ENCODE measurements around the gene ADGRB3. TPM values are rescaled to one million over a fixed set of nuclear protein-coding genes. Genes with fewer than 3 reads are reported as not detected.

Gene ADGRB3
- total RNA-seq, 1 experiment from 2014 or later: 3.2 TPM

DNA sequence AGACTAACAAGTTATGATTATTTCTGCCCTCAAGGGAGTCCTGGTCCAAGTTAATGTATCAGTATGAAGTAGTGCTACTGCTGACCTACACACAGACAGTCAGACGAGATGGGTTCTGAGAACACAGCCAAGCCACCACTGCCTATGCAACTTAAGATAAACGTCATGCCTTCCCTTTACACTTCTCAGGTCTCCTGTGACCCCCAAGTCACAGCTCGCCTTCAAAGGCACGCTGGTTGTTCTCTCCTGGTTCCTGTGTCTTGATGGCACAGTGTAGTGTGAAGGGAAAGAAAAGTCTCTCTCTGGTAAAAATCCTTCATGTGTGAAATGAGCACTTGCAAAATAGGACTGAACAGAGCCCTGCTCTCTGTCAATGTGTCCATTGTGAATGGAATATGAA, 377.8 kb downstream of the ADGRB3 start:
- no peak for DNase-seq (ENCODE audit: extremely low read depth, low read depth)

DNA sequence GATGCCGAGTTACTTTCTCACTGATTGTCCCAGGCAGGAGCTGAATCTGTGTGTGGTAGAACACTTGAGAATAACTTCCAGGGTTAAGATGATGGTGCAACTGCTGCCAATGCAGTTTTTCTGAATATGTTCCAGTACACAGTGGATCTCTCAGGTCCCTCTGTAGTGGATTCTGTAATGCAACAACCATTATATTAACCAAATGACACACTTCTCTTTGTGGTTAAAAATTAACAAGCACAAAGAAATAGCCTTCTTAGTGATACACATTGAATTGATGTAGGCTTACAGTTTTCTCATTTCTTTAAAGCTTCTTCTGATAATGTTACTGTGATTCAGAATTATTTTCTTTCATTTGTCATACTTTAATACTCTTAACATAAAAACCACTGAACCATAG, 383.8 kb downstream of the ADGRB3 start:
- DNase-seq (ENCODE audit: extremely low read depth, low read depth): no peak

DNA sequence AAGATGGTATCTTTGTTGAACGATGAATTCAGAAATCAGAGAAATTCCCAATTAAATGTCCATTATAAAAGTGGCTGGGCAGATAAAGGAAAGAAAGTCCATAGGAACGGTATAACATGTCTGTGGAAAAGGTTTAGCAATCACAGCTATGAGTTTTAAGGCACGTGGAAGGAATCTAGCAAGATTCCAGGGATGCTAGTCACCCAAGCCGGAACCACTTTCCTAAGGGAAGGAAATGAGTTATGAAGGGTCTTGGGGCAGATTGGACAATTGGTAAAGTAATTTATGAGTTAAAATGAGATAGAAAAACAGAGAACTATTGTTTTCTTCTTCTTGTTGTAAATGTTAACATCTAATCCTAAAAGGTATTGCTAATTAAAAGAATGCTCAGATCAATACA, 384.8 kb downstream of the ADGRB3 start:
- peak; percentile 47 for DNase-seq (ENCODE audit: extremely low read depth, low read depth)

DNA sequence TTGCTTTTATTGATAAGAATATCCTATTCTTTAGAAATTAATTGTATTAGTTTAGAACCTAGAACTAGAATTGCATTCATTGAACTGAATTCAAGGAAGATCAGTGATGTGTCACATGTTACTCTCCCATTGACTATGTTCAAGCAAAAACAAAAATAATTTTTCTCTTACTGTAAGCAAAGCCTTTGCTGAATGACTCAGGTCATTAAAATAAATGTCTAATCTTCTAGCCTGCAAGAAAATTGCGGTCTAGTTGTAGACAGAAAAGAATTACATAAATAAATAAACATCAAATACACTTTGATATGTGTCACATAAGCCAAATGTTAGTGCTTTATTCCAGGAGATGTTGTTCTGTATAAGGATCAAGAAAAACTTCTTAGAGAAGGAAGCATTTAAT, 387.9 kb downstream of the ADGRB3 start:
- DNase-seq (ENCODE audit: extremely low read depth, low read depth): peak; percentile 29

DNA sequence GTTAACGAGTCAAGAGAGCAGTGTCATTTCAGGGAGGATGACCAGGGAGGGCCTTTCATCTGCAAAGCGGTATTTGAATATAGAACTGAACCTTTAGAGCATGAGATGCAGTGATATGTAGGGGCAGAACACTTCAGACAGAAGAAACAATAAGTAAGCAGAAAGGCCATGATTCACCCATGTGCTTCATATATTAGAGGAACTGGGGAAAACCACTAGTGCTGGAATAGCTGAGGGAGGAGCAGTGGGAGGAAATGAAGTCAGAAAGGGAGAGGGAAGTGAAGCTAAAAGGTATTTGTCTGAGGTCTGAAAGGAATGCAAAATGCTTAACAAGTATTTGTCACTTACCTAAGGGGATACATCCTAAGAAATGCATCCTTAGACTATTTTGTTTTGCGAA, 391.2 kb downstream of the ADGRB3 start:
- DNase-seq (ENCODE audit: extremely low read depth, low read depth): no peak

DNA sequence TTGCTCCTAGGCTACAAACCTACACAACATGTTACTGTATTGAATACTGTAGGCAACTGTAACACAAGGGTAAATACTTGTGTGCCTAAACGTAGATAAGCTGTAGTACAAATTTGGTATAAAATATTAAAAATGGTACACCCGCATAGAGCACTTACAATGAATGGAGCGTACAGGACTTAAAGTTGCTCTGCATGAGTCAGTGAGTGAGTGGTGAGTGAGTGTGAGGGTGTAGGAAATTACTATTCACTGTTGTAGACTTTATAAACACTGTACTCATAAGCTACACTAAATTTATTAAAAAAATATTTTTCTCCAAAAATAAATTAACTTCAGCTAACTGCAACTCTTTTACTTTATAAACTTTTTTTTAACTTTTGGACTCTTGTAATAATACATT, 391.6 kb downstream of the ADGRB3 start:
- DNase-seq (ENCODE audit: extremely low read depth, low read depth): no peak

DNA sequence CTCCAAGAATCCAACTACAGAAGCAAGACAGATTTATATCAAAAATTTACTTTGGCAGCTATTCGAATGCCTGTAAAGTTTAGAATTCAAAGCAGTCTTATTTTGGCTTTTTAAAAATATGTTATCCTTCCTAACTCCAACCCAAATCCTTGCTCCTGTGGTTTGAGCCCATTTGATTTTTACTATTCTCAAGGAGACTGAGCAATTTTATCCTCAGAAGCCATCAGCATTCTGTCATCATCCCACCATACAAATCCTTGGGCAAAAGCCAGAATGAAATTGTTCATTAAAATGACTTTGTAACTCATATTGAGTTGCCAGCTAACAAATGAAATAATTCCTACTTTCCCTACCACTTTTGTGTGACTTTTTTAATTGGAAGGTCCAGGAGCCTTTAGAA, 392.8 kb downstream of the ADGRB3 start:
- DNase-seq (ENCODE audit: extremely low read depth, low read depth): no peak

DNA sequence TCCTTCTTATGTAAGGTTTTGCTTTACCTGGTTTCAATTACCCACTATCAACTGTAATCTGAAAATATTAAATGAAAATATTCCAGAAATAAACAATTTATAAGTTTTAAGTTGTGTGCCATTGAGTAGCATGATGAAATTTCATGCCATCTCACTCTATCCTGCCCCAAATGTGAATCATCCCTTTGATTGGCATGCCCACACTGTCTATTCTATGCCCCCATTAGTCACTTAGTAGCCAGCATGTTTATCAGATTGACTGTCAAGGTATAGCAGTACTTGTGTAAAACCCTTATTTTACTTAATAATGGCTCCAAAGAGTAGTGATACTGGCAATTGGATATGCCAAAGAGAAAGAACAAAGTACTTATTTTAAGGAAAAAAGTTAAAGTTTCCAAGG, 403.8 kb downstream of the ADGRB3 start:
- peak; percentile 61 for DNase-seq (ENCODE audit: extremely low read depth, low read depth)

DNA sequence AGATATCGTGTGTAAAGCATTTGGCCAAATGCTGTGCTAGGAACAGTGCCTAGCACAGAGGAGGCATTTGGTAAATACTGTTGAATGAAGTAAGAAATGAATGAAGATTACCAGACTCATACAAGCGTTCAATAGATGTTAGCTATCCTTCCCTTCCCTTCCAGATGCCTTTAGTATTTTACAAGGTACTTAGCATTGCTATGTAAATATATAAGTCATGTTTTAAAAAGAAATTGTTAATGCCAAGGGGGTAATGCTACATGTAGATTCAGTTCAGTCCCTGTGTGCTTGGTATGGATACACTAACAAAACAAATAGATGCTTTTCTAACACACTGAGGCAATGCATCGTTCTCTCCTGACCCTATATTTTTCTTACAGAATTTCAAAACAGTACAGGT, 407.2 kb downstream of the ADGRB3 start:
- DNase-seq (ENCODE audit: extremely low read depth, low read depth): no peak

DNA sequence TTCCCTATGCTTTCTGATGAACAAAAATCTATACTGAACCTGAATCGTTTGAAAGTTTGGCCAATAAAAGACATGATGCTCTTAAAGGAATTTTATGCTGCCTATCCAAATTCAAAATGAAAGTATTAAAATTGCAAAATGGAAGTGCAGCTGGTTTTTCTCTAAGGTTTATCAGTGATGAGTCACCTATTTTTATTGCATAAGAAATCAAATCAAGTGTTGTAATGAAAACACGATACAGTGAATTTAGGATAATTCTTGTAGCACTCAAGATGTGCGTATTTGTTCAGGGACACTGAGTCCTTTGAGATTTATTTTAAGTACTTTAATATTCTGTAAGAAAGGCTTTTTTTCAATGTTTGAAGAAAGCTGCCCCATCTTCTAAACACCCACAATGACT, 409.5 kb downstream of the ADGRB3 start:
- no peak for DNase-seq (ENCODE audit: extremely low read depth, low read depth)

DNA sequence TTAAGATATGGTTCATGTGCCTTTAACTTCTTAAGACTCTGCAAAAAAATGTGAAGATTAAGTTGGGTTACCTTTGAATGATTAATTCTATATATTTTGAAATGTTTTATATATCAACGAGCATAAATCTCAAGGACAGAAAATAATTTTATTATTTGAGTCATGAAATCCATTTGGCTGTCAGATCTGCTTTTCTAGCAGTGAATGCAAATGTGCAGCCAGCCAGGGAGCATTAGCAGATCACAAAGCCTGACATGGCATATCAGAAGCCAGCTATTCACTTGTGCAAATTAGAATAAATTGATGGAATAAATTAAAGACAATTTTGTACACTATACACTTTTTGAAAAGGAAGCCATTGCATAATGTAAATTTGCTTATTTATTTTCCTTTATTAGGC, 424.3 kb downstream of the ADGRB3 start:
- DNase-seq (ENCODE audit: extremely low read depth, low read depth): no peak

DNA sequence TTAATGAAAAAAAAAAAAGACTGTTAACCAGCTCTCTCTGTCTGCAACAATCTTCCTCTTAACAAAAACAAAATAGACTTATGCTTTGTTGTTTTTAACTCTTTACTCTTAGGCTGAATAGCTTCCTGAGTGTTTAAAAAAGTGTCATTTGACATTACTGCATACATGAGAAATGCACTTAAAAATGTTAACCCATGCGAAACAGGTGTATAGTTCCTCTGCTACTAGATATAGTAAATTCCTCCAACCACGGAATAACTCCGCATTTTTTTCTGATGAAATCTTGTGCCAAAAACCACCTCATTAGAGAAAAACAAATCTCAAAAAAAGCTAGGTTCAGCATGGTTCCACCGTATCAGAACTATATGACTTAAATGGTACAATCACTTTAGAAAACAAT, 426.0 kb downstream of the ADGRB3 start:
- no peak for DNase-seq (ENCODE audit: extremely low read depth, low read depth)

DNA sequence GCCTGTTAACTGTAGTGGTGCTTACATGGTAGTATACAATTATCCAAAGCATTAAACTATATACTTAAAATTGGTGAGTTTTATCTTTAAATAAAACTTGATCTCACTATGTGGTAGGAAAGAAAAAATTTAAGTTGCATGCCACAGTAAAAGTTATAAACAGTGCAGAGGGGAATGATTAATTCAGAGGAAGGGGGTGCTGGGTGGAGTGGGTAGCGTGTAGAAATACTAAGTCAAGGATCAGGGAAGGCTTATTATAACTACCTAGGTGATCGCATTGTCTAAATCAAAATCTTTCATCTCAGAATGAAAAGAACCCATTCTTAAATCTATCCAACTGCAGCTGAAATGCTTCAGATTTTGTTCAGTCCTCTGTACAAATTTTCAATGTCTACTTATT, 428.3 kb downstream of the ADGRB3 start:
- no peak for DNase-seq (ENCODE audit: extremely low read depth, low read depth)

DNA sequence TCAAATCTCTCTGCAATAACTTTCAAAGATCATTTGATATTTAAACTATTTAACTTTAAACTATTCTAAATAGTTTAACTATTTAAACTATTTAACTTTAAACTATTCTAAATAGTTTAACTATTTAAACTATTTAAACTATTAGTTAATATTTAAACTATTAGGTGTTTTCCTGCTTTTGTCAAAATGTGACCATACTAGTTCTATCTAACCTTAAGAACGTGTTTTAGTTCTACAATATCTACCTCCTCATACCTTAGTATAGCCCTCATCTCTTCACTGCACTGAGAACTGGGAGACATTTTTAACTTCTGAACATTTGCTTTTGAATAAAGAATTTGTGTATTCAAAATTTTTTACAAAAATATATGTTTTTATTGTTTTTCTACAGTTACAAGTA, 429.1 kb downstream of the ADGRB3 start:
- DNase-seq (ENCODE audit: extremely low read depth, low read depth): no peak

DNA sequence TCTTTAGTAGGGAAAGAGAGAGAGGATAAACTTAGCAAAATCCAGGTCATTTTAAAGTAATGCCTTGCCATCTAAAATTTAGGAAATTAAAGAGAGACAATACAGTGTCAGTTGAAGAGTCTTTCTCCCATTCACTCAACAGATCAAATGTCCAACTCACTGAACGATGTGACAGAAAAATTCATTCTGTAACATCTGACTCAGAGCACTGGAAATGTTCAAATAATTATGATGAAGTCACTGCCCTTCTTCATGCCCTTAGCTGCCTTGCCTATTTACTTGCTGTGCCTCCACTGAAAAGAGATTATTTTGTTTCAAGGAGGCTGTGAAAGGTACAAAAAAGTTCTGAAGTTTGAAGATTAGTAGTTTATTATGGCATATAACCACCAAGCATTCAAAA, 434.8 kb downstream of the ADGRB3 start:
- no peak for DNase-seq (ENCODE audit: extremely low read depth, low read depth)

DNA sequence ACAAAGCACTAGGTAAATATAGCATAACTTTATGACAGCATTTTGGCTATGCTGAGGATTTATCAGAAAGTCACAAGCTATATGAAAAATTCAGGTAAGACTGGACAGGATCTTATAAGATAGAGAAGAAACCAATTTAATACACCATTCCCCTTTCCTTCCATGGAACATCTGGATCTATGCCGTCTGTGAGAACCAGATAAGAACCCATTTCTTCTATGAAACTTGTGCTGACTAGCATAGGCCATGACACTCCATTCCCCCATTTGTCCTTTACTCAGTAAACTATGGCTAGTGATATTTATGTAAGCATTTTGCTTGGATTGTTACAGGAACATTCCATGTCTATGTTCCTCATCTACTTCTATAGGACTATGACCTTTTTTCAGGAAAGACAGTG, 437.7 kb downstream of the ADGRB3 start:
- DNase-seq (ENCODE audit: extremely low read depth, low read depth): no peak

DNA sequence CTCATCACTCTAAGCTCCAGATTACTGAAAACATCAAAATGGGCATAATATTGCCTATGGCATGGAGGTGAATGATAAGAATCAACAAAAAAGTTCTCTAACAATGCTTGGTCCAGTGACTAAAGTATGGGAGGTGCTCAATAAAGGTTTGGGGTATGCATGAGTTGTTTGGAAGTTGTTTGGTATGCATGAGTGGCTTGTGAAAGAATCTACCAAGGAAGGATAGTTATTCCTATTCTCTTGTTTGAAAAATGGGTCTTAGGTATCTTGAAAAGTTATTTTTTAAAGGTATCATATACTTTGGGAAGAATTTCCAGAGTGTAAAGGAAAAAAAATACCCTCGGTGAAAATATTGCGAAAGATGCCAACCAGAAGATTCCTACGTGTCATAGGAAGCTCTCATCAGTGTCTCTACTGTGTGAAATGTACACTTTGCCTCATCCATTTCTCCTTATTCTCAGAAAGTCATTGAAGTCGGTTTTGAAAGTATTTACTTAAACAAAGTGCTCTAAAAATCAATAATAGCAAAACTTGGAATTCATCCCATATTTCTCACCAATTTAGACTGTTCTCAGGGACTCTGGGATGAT, 449.8 kb downstream of the ADGRB3 start:
- DNase-seq (ENCODE audit: extremely low read depth, low read depth): no peak

DNA sequence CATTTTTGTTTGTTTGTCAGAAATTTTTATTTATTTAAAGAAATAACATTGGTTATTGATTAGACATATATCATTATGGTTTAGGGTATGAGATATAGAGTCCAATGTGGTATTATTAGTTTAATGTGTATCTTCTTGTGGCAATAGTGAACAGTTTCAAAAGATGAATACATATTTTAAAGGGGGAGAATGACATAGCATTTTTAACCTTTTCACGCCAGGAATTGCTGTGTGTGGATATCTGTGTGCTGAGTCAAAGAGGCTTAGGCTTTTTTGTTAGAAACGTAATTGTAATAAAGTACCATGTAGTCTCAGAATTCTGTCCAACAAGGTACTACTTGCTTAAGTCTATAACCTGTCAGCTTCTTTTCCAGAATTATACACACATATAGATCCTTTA, 451.6 kb downstream of the ADGRB3 start:
- DNase-seq (ENCODE audit: extremely low read depth, low read depth): no peak

DNA sequence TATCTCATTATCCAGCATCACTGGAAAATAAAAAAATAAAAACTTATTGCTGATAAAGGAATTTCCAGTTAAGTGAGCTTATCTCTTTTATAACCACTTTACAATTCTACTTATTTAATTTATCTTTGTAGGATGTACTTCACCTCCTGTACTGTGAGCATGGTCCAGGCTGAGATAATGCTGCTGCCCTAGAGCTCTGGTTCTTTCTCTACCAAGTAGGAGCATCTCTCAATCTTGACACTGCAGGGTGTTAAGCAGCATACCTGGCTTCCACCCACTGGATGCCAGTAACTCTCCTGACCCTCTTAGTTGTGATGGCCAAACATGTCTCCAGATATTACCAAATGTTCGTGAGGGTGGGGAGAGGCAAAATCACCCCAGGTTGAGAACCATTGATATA, 454.5 kb downstream of the ADGRB3 start:
- no peak for DNase-seq (ENCODE audit: extremely low read depth, low read depth)

DNA sequence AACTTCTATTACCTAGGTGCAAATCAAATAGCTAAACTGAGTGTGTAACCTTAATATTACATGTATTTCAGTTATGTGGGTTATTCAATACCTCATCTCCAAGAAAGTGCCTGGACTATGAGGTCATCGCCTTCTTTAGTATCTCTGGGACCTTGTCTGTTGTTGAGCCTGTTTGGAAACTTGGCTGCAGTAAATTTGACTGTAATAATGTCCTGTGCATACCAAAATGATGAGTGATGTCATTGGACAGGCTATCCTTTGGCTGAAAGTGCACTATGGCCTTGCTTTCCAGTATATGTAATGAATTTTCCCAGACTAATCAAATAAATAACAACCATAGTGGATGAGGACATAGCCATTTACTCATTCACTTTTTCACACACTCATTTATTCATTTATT, 455.1 kb downstream of the ADGRB3 start:
- DNase-seq (ENCODE audit: extremely low read depth, low read depth): no peak

DNA sequence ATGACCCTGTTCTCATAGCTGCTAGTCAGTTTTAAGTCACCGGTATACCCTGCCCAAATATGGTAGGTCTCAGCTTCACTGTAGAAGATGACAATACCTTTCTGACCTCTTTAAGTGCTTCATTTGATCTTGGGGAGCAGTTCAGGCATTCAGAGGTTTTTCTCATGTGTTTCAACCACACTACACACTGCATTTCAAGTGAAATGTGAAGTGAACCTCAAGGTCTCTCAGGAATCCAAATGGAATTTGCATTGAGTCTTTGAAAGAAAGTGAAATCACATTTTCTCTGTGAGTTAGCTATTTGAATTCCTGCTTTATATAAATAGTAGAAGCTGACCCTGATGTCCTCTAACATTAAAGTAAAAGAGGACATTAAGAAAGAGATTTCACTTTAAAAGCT, 461.6 kb downstream of the ADGRB3 start:
- DNase-seq (ENCODE audit: extremely low read depth, low read depth): no peak

DNA sequence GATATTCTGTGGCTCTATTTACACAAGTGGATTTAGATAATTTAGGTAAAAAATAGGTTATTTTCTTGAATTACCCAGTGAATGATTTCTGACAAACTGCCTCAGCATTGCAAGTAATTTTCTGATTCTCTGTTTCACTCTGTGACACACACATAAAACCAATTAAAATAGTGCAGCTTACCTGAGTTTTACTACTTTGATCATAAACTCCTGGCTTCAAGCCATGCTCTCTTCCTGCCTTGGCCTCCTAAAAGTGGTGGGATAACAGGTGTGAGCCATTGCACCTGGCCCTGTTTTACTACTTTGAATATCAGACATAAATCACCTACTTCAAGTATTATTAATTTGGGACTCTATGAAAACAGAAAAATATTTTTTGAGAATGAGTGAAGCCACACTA, 462.9 kb downstream of the ADGRB3 start:
- no peak for DNase-seq (ENCODE audit: extremely low read depth, low read depth)

DNA sequence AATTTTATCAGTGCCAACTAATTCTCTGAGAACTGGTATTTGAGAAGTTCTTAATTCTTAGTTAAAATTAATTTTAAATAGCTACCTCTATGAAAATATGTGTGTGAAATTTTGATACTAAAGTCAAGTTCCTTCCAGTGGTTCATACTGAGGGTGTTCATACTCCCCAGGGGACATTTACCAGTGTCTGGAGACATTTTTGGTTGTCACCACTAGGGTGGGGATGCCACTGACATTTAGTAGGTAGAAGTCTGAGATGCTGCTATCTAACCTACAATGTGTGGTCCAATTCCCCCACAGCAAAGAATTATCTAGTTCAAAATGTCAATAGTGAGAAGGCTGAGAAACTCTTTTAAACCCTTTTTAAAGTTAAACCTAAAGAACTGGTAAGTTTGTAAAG, 463.8 kb downstream of the ADGRB3 start:
- no peak for DNase-seq (ENCODE audit: extremely low read depth, low read depth)

DNA sequence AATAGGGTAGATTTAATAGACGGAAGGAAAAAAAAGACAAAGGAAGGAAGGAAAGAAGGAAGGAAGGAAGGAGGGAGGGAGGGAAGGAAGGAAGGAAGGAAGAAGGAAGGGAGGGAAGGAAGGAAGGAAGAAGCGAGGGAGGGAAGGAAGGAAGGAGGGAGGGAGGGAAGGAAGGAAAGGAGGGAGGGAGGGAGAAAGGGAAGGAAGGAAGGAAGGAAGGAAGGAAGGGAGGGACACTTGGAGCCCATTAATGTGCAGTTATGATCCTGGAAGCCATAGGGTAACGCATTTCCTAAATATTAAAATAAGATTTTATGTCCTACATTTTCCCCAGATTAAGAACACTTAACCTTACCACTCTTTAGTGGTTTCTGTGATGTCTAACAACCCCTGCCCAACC, 465.7 kb downstream of the ADGRB3 start:
- no peak for DNase-seq (ENCODE audit: extremely low read depth, low read depth)
